Measurements from ENCODE around the gene ECM2. TPM values are rescaled to one million over a fixed set of nuclear protein-coding genes. Genes with fewer than 3 reads are reported as not detected.

The ECM2 gene
- total and polyA plus RNA-seq, 2 experiments from 2014 or later: 4.0 to 20.8 TPM

DNA sequence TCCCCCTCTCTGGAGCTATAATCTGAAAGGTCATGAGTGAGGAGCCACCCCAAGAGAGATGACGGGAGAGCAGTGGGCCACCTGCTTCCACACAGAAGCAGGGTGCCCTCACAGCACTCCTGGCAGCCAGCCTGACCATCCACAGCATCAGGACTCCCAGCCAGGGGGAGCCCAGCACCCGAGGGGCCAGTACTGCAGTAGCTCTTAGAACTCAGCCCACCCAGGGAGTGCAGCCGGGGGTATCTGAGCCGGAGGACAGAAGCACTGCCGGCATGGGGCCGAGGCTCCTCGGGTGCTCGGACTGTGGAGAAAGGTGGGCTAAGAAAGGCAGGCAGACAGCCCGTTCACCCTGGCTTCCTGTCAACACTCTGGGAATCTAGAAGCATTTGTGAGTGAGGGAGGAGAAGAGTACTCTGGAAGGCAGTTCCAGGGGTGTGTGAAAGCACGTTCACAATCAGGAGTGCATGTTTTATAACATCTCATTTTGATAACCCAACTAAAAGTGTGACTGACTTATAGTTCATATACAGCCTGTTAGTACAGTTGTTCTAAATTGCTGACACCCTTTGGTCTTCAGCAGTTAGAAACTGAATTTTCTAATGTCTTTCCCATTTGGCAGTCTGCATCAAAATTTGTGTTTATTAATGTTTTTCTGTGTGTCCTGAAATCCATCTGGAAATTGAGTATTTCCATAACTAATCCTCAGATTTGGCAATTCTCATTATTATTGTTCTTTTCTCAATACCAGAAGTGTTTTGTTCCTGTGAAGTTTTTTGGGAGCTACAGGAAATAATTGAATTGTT, 27.6 kb downstream of the ECM2 start:
- no peaks in the 10 kb centered on the region for H3K9me2 ChIP-seq (replicated peaks; ENCODE audit: insufficient read depth)
- no peak overlapping the region for H3K4me3 ChIP-seq
- WGBS (ENCODE audit: low lambda C conversion rate, missing lambda C conversion rate): 64% methylated on average over 10 of the region's 10 CpGs
- no peak overlapping the region for H3K27ac ChIP-seq
- H2AFZ ChIP-seq: no peak overlapping the region
- no peaks in the 10 kb centered on the region for H3K79me2 ChIP-seq
- DNase-seq (ENCODE audit: low spot score): no peak
- no peaks in the 10 kb centered on the region for H3K27me3 ChIP-seq
- no peaks in the 10 kb centered on the region for H3K36me3 ChIP-seq (replicated peaks; ENCODE audit: insufficient read depth, low read depth)
- no peaks in the 10 kb centered on the region for H3K9me3 ChIP-seq (ENCODE audit: low read depth)
- H3K4me1 ChIP-seq (ENCODE audit: insufficient read depth): peaks cover 15% of the 10 kb centered on the region
- TF ChIP-seq EZH2phosphoT487 (IDR thresholded peaks at IDR 0.05; ENCODE audit: low read depth, severe bottlenecking, unreplicated experiment) (no peak), EZH2 (IDR thresholded peaks at IDR 0.05; ENCODE audit: borderline replicate concordance) (no peak)
- TF ChIP-seq, protein P1, sequence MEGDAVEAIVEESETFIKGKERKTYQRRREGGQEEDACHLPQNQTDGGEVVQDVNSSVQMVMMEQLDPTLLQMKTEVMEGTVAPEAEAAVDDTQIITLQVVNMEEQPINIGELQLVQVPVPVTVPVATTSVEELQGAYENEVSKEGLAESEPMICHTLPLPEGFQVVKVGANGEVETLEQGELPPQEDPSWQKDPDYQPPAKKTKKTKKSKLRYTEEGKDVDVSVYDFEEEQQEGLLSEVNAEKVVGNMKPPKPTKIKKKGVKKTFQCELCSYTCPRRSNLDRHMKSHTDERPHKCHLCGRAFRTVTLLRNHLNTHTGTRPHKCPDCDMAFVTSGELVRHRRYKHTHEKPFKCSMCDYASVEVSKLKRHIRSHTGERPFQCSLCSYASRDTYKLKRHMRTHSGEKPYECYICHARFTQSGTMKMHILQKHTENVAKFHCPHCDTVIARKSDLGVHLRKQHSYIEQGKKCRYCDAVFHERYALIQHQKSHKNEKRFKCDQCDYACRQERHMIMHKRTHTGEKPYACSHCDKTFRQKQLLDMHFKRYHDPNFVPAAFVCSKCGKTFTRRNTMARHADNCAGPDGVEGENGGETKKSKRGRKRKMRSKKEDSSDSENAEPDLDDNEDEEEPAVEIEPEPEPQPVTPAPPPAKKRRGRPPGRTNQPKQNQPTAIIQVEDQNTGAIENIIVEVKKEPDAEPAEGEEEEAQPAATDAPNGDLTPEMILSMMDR (IDR thresholded peaks at IDR 0.05; ENCODE audit: poor library complexity): no peak
- H3K4me2 ChIP-seq: no peak overlapping the region
- no peaks in the 10 kb centered on the region for H4K20me1 ChIP-seq (ENCODE audit: insufficient read depth, poor library complexity, severe bottlenecking)

DNA sequence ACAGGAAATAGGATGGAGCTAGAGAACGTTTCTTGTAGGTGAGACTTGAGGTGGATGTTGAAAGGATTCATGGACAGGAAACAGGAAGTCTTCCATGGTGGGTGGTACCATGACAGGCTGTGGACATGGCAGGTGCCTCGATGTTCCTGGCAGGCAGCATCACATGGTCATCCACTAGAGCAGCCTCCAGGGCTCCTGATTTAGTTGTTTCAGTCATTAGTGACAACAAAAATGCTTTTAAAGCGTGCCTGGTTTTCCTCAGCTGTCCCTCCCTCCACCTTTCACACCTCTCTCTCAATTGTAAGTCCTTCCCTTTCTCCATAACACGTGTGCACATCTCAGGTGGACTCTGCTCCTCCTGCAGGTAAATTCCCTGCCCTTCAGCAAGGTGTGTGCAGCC, 28.3 kb downstream of the ECM2 start:
- WGBS (ENCODE audit: low lambda C conversion rate, missing lambda C conversion rate): 62% methylated on average over 4 of the region's 4 CpGs
- Histone ChIP-seq H3K79me2 (no peaks in the 10 kb centered on the region), H3K4me1 (ENCODE audit: insufficient read depth) (peaks cover 12% of the 10 kb centered on the region), H3K4me3 (no peak overlapping the region), H3K27ac (no peak overlapping the region), H3K9me3 (ENCODE audit: low read depth) (no peaks in the 10 kb centered on the region), H4K20me1 (ENCODE audit: insufficient read depth, poor library complexity, severe bottlenecking) (no peaks in the 10 kb centered on the region), H2AFZ (no peak overlapping the region), H3K9me2 (replicated peaks; ENCODE audit: insufficient read depth) (no peaks in the 10 kb centered on the region), H3K27me3 (no peaks in the 10 kb centered on the region), H3K36me3 (replicated peaks; ENCODE audit: insufficient read depth, low read depth) (no peaks in the 10 kb centered on the region), H3K4me2 (no peak overlapping the region)
- no peak for DNase-seq (ENCODE audit: low spot score)
- TF ChIP-seq EZH2 (IDR thresholded peaks at IDR 0.05; ENCODE audit: borderline replicate concordance) (no peak), EZH2phosphoT487 (IDR thresholded peaks at IDR 0.05; ENCODE audit: low read depth, severe bottlenecking, unreplicated experiment) (no peak)
- TF ChIP-seq, protein P1 (IDR thresholded peaks at IDR 0.05; ENCODE audit: poor library complexity): no peak

DNA sequence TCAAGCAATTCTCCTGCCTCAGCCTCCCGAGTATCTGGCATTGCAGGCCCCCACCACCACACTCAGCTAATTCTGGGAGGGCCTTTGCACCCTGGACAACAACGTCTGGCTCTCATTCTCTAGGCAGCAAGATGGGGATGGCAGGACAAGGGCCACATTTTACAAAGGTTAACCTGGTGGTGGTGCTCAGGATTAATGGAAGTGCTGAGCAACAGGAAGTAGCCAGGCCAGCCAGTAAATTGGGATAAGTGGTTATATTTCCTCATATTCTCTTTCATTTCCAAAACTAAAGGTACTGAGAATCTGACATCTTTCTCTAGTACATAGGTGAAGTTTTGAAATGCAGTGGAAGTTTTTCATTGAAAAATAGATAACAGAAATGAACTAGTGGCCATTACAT, 28.8 kb downstream of the ECM2 start:
- H3K4me2 ChIP-seq: no peak overlapping the region
- H3K27ac ChIP-seq: peak overlapping the region; percentile 65
- H2AFZ ChIP-seq: no peak overlapping the region

More for the DNA sequence above, 28.8 kb downstream of the ECM2 start:
- no peaks in the 10 kb centered on the region for H3K79me2 ChIP-seq
- H3K27me3 ChIP-seq: no peaks in the 10 kb centered on the region
- no peaks in the 10 kb centered on the region for H3K9me3 ChIP-seq (ENCODE audit: low read depth)
- TF ChIP-seq EZH2phosphoT487 (IDR thresholded peaks at IDR 0.05; ENCODE audit: low read depth, severe bottlenecking, unreplicated experiment): no peak
- TF ChIP-seq EZH2 (IDR thresholded peaks at IDR 0.05; ENCODE audit: borderline replicate concordance): no peak
- TF ChIP-seq, protein P1 (IDR thresholded peaks at IDR 0.05; ENCODE audit: poor library complexity): no peak
- no peaks in the 10 kb centered on the region for H3K36me3 ChIP-seq (replicated peaks; ENCODE audit: insufficient read depth, low read depth)
- no peak overlapping the region for H3K4me3 ChIP-seq
- H3K9me2 ChIP-seq (replicated peaks; ENCODE audit: insufficient read depth): no peaks in the 10 kb centered on the region
- H4K20me1 ChIP-seq (ENCODE audit: insufficient read depth, poor library complexity, severe bottlenecking): no peaks in the 10 kb centered on the region
- peaks cover 12% of the 10 kb centered on the region for H3K4me1 ChIP-seq (ENCODE audit: insufficient read depth)
- no peak for DNase-seq (ENCODE audit: low spot score)
- 100% methylated on average over 2 of the region's 2 CpGs for whole genome bisulfite sequencing (ENCODE audit: low lambda C conversion rate, missing lambda C conversion rate)
